ENCODE results near the gene SRC.

Gene SRC

DNA sequence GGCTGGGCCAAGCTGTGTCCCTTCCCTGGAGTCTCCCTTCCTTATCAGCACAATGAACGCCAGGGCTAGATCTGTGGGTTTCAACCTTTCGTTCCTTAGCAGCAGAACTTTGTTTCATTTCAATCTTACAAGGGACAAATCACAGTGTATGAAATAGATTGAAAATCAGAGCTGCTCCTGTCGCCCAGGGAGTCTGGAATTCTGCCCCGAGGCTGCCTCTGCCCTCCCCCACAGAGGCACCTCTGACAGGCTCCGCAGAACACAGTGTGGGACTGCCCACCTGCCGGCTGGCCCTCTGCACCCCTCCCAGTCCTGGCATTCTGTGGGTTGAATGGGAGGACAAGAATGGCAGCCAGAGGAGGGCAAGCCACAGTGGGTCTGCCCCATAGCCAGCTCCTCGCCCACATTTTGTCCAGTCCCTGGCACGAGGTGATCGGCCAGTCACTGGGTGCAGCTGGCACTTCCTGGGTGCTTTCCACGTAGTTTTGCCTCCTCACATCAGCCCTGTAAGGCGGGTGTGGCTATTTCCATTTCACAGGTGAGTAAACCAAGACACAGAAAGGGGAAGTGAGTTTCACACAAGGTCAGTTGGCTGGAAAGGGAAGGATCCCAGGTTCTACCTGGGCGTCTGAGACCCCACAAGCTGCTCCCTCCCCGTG, 30.4 kb upstream of the SRC start:
- no peak for DNase-seq

DNA sequence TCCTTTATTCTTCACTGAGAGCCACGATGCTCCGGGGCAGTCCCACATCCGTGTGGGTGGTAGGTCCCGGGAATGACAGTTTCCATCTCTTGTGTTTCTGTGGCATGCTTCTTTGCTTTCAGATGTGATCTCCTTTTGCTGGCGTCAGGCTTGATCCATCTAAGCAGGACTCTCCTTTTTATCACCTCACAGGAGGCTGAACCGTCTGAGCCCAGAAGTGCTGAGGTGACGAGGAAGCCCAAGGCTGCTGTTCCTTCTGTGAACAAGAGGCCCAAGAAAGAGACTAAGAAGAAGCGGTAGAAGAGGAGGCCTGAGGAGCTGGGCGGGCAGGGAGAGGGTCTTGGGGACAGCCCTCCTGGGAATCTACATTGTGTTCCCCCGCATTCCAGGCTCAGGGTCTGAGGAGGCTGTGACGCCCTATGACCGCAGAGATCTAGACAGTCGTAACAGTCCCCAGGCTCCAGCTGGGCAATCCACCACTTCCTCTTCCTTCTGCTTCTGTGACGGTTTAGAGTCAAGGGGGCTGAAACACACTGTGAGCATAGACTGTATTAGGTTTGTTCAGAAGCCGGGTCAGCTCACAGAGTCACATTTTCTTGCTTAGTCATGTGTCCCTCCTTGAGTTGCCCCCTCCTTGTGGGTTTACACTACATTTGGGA, 29.7 kb upstream of the SRC start:
- DNase-seq, result peak; percentile 23

DNA sequence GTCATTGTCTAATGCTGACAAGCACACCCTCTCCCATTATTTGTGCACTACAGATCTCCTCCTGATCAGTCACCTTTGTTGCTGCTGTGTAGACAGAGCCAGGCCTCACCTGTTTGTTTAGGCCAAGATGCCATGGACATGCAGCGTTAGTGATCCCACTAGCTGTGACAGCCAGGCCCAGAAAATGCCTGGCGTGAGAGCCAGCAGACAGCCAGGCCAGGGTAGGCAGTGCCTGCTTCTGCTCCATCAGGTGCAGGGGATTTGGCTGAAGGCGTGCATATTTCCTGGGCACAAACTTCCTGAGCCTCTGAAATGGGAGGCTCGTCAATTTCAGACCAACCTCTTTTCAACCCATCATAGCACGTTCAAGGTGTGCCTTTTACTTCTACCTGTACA, 29.2 kb upstream of the SRC start:
- no peak for DNase-seq

DNA sequence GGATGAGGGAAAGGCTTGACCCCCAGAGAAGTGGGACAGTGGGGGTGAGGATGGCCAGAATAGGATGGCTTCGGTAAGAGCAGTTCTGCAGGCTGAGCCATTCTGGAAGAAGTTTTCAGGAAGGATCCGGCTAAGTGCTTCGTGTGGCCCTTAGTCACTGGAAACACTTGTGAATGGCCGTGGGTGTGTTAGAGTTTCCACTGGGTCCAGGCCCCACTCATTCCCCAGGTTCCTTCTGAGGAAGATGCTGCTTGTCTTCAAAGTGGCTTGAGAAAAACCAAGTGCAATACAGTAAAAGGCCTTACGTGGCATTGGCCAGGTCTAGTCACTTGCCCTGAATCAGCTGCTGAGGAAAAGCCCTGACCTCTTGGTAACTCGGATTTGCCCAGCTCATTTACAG, 28.6 kb upstream of the SRC start:
- DNase-seq, result no peak

DNA sequence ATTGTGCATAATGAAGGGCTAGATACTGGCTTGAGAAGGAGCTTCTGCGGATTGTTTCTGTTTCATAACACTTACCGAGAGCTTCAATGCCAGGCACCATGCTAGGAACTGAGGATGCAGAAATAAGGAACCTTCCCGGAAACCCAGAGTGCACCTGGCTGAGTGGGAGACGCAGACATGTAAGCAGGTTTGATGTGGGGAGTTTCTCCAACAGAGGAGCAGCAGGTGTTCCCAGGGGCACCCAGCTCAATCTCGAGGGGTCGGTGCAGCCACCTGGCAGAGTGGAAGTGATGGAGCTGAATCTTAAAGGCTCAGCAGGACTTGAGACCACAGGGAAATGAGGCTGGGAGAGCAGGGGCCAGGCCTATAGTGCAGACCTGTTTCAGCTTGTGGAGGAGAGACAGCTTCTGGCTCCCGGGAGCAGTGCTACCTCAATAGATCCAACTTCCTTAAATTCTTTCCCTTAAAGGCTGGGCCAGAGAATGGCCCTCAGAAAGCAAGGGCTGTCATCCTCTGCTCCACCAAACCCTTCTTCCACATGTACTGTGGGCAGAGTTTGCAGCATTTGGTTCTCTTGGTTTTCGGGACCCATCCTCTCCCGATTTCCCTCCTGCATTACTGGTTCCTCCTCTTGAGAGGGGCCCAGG, 27.8 kb upstream of the SRC start:
- DNase-seq, result no peak

DNA sequence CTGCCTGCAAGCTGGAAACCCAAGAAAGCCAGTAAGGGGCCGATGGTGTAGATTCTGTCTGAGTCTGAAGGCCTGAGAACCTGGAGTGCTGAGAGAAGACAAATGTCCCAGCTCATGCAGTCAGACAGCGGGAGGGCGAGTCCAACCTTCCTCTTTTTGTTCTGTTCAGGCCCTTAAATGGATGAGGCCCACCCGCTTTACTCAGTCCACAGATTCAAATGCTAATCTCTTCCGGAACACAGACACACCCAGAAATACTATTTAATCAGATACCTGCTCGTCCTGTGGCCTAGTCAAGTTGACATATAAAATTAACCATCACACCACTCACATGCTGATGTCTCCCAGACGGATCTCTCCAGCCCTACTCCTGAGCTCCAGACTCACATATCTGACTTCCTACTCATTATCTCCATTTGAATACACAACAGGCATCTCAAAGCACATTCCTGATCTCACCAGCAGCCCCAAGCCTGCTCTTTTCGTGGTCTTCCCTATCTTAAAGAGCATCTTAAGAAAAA, 26.7 kb upstream of the SRC start:
- no peak for DNase-seq

DNA sequence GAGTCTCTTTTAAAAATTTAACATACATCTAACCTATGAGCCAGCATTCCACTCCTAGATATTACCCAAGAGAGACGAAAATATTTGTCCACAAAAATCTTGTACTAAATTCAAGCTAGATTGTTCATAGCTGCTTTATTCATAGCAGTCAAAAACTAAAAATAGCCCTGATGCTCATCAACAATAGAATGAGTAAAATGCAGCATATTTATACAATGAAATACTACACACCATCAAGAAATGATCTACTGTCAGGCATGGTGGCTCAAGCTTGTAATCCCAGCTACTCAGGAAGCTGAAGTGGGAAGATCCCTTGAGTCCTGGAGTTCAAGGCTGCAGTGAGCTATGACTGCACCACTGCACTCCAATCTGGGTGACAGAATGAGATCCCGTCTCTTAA, 22.0 kb upstream of the SRC start:
- no peak for DNase-seq

DNA sequence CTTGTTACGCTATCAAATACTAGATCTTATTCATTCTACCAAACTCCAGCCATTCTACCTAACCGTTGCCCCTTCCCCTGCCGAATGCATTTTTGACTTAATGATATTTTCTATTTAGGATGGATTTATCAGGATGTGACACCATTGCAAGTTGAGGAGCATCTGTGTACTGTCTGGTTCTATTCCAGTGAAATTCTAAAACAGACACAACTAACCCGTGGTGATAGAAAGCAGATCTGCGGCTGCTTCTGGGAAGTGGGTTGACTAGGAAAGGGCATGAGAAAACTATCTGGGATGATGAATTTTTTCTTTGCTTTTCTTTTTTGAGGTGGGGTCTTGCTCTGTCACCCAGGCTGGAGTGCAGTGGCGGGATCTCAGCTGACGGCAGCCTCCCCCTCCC, 20.7 kb upstream of the SRC start:
- DNase-seq, result no peak

DNA sequence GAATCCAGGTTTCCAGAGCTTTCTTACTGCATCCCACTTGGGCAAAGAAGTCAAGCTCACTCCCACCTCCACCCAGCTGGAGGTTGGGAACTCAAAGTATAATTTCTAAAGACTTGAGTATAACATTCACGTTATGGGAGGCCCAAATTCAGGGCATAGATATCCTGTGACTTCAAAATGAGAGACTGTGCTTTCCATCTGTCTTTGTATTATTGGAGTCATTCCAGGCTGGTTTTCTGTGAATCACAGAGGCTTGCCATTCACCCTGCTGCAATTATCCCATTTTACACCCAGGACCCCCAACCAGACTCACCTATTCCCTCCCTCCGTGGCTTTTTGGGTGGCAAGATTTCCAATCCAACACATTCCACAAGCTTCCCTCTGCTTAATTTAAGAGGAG, 19.3 kb upstream of the SRC start:
- DNase-seq, result no peak

DNA sequence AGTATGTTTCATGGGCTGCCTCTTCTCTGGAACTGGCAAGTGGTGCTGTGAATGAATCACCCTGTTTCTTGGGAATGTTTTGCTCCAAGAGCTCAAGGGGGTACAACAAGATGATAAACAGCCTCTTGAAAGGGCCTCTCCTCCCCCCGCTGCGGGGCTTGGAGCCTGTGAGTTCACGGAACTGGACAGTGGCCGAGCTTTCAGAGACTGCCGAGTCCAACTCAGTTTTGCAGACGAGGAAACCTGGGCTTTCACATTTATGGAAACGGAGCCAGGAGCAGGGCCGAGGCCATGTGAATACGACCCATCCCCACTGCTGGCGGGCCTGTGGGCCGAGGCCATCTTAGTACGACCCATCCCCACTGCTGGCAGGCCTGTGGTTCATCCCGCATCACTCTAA, 18.2 kb upstream of the SRC start:
- DNase-seq, result no peak

DNA sequence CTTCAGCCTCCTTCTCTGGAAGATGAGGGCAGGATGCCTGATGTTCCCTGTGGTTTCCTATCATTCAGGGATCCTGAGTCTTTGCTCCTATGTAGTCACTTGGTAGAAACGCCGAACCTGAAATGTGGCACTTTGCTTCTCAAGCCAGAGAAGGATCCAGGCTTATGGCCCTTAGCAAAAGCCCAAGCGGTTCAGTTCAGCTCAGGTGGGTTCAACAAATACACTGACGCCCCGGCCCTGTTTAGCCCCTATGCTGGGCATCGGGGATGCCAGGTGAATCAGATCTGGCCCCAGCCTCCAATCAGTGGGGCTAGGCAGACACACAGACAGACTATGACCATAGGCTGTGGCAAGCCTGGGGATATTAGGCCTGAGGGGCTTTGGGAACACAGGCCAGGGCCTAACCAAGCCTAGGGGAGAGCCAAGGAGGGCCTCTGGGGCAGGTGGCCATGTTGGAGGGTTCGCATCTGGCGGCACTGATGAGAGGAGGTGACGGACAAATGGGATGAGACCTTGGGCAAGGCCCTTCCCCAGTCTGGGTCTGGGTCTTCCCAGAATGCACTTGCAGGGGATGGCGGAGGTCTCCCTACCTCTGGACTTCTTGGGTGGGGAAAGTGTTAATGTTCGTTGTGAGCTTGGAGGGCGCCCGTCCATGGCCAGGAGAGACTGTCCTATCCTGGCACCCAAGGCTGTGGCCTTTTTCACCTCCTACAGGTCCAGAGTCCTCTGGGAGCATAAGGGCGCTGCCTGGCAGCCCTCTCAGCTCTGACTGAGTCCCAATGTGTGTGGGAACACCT, 17.6 kb upstream of the SRC start:
- no peak for DNase-seq

DNA sequence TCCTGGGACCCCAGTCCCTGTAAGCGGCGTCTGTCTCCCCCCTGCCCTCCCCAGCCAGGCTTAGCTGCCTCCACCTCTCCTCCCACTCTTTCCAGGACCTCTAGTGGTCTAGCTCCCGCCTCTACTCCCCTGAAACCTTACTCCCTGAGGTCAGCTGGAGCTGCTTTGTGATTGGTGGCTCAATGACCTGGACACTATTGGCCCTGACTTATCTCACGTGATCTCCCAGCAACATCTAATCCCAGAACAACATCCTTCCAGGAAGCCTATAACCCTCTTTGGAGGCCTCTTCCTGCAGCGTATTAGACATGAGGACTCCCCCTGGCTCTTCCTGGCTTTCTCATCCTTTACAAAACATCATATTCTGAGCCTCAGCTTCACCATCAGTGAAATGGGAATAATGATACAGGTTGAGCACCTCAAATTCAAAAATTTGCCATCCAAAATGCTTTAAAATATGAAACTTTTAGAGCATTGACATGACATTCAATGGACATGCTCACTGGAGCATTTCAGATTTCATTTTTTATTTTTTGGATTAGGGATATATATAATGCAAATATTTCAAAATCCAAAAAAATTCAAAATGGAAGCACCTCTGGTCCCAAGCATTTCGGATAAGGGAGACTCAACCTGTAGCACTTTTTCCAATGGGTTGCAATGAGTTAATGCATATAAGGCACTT, 16.3 kb upstream of the SRC start:
- DNase-seq, result no peak

DNA sequence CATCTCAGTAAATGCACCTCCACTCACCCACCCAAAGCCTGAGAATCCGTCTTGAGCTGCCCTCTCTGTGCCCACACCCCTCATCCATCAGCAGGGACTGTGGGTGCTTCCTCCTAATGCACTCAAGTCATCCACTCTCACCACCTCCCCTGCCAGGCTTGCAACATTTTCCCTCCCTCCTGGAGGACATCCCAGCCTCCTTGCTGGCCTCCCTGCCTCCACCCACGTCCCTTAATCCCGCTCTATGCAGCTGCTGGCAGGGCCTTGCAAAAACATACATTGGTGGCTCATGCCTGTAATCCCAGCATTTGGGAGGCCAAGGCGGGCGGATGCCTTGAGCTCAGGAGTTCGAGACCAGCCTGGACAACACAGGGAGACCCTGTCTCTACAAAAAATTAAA, 15.6 kb upstream of the SRC start:
- DNase-seq, result no peak

DNA sequence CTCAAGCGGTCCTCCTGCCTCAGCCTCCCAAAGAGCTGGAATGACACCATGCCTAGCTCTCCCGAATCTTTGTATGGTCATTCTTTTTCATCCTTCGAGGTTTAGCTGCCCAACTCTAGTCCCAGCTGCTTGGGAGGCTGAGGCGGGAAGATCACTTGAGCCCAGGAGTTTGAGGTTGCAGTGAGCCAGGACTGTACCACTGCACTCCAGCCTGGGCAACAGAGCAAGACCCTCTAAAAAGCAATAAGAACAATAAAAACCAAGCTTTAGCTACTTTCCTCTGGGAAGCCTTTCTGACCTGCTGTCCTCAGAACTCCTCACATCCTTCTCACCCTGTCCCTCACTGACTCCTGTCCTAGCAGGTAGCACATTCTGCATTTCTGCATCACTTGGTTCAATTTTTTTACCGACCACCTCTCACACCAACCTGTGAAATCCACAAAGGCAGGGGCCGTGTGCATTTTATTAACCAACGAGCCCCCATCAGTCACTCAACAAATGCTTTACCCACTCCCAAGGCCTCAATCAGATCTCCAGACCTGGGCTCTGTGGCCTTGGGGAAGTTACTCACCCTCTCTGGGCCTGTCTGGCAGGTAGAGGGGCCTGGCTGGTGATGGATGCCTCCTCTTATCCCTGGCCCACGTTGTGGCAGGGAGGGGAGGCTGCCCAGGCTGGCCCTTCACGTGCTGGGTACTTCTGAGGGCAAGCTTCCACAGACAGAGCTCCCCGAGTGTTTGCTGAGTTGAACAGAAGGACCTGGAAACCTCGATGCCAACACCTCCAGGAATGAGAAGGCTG, 14.7 kb upstream of the SRC start:
- DNase-seq, result no peak

DNA sequence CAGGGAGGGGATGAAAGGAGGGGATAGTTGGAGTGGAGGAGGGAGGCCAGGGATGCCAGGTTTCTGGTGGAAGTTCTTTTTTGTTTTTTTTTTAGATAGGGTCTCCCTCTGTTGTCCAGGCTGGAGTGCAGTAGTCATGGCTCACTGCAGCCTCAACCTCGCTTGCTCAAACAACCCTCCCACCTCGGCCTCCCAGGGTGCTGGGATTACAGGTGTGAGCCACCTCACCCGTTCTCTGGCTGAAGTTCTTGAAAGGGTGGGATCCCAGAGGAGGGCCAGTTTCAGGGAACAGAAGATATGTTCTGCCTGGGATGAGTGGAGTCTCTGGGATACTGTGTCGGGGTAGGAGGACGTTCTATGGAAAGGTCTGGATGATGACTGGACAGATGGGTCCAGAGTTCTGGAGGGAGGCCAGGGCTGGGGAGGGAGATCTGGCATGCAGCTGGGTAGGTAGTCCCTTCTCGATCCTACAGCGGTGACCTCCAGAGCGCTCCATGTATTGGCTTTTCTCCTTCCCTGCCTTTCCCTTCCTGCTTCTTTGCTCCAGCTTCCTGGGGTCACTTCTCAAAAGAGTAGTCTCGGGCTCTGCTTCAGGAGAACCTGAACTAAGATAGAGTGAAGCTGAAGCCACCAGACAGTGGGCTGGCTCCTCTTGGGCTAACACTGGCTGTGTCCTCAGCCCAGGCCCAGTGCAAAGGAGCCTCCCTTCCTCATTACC, 12.7 kb upstream of the SRC start:
- DNase-seq, result no peak

DNA sequence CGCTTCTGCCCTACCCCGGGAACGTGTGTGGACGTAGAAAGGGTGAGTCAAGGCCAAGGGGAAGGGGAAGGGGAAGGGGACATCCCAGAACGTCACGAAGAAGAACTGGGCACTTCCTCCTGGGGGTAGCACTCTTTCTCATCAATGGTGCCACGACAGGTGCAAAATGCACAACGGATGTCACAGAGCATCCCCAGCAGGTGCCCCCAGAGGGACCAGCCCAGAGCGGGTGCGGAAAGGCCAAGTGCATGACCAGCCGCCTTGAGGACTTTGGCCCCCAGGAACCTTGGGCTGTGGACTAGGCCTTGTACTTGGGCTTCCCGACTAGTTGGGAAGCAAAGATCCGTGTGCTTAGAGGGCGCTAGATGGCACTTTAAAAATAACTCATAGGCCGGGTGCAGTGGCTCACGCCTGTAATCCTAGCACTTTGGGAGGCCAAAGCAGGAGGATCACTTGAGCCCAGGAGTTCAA, 12.1 kb upstream of the SRC start:
- peak; percentile 29 for DNase-seq

DNA sequence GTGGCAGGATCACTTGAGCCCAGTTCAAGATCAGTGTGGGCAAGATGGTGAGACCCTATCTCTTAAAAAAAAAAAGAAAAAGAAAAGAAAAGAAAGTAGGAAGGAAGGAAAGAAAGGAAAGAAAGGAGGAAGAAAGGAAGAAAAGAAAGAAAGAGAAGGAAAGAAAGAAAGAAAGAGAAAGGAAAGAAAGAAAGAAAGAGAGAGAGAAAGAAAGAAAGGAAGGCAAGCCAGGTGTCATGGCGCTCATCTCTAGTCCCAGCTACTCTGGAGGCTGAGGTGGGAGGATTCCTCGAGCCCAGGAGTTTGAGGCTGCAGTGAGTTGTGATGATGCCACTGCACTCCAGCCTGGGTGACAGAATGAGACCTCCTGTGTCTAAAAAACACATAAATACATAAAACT, 11.5 kb upstream of the SRC start:
- DNase-seq, result no peak

DNA sequence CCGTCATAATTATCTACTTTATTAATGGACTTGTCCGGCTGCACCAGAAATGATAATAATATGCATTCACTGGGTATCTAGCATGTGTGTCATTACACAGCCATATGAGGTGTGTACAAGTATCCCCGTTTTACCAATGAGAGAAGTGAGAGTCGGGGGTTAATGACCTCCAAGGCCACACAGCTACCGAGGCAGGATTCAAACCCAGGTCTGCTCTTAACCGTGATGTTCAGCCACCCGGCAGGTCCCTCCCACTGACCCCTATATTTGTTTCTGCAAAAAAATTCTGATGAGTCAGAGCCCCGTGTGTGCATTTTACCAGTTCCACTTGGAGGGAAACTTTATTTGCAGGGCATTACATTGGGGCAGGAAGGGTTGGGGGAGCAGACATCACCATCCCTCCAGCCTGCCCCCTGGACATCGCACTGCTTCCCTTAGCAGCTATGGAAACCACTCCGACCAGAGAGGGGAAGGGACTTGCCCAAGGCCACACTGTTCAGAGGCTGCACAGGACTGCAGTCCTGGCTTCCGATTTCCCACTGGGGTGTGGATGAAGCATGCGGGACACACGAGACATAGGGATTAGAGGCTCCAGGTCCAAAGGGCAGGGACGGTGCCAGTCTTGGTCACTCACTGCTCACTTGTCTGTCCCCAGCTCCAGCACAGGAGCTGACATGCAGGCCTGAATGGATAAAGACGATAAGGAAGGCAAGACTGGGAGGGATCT, 10.1 kb upstream of the SRC start:
- no peak for DNase-seq

DNA sequence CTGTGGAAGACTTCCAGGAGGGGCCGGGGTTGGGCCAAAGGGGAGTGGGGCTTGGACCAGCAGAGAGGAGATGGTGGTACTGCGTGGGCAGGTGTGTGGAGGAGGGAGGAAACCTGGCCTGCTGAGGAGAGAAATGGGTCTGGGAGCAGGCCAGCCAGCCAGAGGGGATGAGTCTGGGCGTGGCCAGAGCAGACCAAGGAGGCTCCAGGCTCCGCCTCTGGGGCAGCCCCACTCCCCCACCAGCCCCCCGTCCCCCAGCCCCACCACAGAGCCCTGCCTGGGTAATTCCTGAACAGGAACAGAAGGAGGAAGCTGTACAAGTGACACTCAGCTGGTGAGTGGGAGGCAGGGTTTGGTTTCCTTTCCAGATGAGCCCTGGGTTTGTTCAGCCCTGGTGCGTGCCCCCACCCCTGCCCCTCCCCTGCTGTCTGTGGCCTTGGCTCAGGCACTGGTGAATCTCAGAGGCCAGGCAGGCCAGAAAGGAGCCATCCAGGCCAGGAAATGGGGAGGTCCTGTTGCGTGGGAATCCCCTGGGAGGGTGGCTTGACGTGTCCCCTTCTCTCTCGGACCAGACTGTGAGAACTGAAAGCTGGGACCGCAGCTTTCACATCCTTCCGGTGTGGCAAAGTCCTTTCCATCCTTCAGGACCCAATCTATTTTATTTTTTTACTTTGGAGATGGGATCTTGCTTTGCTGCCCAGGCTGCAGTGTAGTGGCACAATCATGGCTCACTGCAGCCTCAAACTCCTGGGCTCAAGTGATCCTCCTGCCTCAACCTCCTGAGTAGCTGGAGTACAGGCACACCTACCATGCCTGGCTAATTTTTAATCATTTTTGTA, 9.4 kb upstream of the SRC start:
- DNase-seq, result peak; percentile 44

Measured in CD4-positive, alpha-beta T cell treated with Interleukin-12 subunit alpha and Interleukin-12 subunit beta, for 1 hour (primary cell).